Stimulated activated CD4-positive, alpha-beta T cell treated with anti-CD3 and anti-CD28 coated beads, TNF-alpha, amount 100 ng/mL, for 4 hours (primary cell): Measurements from ENCODE around the gene CDH23.

Source experiments
- DNase-seq, 3 experiments: peaks; one replicate each; pipeline ENCODE4 v3.0.0-alpha.2; 2020; ENCODE audit warnings: low read depth in 3 of 3

CDH23 gene

GRCh38 chr10:71467161-71467560 lies 70.4 kb downstream of the CDH23 start:
- DNase-seq, result no peak

DNA sequence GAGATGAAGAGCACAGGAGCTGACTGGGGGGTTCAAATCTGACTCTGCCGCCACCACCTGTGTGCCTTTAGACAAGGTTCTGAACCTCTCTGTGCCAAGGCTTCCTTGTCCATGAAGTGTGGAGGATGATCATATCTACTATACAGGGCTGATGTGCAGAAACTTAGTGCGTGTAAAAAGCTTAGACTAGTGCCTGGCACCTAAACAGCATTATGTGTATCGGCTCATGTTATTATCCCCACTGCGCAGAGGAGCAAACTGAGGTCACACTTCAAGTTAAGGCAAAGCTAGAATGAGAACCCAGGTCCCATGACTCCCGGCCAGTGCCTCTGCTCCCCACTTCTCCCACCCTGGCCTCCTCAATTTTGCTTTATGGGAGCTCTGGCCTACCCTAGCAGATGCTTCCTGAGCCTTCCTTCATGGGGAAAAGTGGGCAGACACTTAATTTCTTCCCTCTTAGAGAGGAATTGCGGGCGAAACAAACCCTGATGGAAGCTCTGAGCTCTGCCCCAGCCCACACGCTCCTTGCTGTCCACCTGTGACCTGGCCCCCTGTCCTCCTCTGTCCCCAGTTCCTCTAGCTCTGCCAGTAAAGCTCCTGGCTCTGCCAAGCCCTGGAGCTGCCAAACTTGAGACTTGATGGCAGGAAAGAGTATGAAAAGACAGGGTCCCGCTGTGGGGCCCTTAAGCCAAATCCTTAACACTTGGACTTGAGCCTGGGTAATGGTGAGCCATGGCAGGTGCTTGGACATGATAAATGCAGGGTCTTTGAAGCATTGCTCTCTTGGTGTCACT lies 71.0 kb downstream of the CDH23 start:
- no peak for DNase-seq

DNA sequence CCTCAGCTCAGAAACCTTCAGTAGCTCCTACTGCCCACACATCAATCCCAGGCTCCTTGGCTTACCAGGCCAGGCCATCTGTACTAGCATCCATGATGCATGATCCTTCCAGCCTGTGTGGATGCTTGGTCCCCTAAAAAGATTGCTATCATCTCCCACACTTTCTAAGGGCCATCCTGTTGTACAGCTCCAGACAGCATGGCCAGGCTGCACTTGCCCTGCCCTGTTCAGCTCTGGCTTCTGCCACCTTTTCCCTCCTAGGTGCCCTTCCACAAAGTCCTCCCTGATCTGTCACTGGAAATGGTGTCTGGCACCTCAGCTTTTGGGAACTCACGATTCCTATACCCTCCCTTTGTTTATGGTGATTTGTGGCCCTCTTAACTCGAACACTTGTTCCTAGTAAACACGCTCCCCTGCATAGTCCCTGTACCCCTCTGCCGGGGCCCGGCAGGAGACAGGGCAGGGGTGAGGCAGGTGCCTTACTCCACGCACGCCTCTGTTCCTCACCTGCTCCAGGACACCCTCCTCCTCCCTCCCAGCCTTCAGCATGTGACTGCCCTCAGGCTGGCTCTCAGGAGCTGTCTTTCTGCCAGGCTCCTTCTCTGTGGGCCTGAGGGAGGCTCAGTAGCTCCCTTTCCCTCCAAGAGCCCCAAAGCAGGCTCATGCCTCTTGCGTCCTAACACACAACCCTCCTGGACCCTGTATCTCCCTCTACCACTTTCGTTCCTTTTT lies 71.8 kb downstream of the CDH23 start:
- DNase-seq, result no peak

- DNase-seq, result no peak
Observed at GRCh38 chr10:71471006-71471405, 74.3 kb downstream of the CDH23 start.

GRCh38 chr10:71471957-71472365 lies 75.2 kb downstream of the CDH23 start:
- DNase-seq, result no peak

DNA sequence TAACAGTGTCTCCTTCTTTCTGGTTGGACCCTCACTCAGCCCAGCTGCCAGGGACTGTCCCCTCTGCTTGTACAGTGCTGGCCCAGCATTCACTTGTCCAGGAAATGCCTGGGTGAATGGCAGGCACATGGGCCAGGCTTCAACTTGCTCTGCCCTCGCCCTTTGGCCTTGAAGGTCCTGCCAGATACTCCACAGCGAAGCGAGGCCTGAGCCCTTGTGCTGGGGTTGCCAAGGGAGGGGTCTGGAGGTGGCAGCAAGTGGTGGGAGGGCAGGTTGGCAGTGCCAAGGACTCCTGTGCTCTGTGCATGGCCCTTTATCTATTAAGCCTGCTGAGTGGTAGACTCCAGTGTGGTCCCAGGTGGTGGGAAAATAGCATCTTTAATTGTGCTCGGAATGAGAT lies 75.7 kb downstream of the CDH23 start:
- DNase-seq, result no peak

GRCh38 chr10:71472912-71473311 lies 76.2 kb downstream of the CDH23 start:
- no peak for DNase-seq

- no peak for DNase-seq
Observed at GRCh38 chr10:71473671-71474599, 77.2 kb downstream of the CDH23 start.

GRCh38 chr10:71474702-71475242 lies 78.1 kb downstream of the CDH23 start:
- no peak for DNase-seq

DNA sequence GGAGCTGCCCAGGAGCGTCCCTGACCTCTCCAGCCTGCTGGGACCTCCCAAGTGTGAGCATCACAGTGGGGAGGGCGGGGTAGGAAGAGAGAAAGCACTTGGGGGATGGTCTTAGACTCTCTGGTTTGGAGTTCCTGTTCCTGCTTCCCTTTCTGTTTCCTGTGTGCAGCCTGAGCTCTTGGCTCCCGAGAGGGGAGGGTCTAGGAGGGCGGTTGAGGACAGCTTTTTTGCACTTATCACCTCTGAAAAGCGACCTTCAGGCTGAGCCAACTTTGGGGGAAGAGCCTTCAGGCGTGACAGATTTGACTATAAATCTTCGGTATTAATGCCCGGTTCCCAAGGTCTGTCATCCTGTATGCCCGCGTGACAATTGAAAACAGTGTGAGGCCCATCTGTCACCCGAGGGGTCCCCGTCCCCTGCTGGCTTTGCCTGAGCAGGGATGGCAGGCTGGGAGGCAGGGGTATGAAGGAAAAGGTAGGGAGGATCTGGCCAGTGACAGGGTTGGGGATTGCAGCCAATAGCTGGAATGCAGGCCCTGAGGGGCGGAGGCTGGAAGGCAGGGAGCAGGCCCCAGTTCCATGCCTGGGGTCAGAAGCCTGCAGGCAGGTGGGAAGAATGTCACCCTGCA lies 78.6 kb downstream of the CDH23 start:
- DNase-seq, result no peak

GRCh38 chr10:71476228-71477011 lies 79.7 kb downstream of the CDH23 start:
- no peak for DNase-seq

DNA sequence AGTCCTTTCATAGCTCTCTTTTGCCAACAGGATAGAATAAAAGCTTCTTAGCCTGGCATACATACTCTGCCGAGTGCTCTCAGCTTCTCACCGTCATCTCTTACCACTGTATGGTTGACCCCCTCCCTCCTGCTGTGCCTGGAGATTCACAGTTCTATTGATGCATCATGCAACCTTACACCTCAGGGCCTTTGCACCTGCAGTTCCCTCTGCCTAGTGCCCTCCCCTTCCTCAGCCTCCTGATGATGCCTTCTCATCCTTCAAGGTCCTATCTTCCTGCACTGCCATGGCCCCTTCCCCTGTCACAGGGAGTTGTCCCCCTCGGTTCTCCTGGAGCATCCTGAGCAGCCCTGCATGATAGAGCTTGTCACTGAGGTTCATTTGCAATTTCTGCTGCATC lies 81.5 kb downstream of the CDH23 start:
- no peak for DNase-seq

GRCh38 chr10:71478813-71479365 lies 82.2 kb downstream of the CDH23 start:
- DNase-seq, result no peak

DNA sequence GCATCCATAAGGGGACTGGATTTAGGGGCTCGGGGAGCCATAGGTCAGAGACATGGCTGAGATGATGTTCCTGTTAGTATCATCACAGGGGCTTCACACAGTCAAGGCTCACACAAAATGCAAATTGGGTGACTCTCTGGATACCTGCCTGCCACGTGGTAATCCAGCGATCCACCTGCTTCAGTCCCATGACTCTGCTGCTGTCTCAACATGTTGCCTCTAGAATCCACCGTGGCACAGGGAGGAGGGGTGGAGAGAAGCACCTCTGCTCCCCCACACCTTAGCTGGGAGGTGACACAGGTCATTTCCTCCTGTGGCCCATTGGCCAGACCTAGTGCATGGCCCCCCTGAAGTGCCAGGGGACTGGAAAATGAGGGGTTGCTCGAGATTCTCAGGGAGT lies 83.1 kb downstream of the CDH23 start:
- no peak for DNase-seq

DNA sequence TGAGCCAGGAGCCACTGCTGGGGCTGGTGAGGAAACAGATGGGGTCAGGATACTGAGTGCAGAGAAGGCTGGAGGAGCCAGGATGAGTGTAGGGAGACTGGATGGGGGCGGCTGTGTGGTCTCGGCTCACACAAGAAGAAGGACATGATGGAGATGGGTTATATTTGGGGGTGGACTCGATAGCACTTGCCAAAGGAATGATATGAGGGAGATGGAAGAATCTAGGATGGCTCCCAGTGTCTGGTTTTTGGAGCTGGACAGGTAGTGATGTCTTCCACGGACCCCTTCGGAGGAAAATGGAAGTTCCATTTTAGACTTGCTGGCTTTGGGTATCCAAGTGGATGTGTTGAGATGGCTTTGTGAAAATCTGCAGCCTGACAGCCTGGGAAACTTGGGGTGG lies 83.9 kb downstream of the CDH23 start:
- no peak for DNase-seq

GRCh38 chr10:71481746-71482410 lies 85.2 kb downstream of the CDH23 start:
- DNase-seq, result no peak

- DNase-seq, result no peak
Observed at GRCh38 chr10:71482620-71483019, 85.9 kb downstream of the CDH23 start.

DNA sequence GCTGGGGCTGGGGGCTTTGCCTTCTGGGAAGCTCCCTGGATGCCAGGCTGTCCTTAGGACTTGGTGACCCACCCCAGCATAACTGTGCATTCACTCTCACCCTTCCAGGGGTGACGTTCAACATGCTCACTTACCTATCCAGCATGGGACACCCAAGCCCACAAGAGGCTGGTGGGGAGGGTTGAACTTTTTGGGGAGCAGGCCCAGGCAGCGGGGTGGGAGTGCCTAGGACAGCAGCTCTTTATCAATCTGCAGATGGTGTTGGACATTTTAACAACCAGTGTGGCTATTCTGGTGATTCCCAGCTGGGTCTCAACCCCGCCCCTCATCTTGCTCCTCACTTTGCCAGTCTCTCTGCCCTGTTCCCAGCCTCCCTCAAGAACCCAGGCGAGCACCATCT lies 86.4 kb downstream of the CDH23 start:
- no peak for DNase-seq

- no peak for DNase-seq
Observed at GRCh38 chr10:71483885-71484751, 87.4 kb downstream of the CDH23 start.
